HG02610 (cell line): ENCODE results near the gene SPHK2.
"Not testable (repeated sequence)": the region's sequence is repeated elsewhere in the genome, so short reads cannot be mapped to it uniquely, and the experiment has no call there.

Experiments used
- ATAC-seq: cut with Tn5 transposase; IDR thresholded peaks from one replicate; pipeline ENCODE4 v1.9.1; 2021; ENCODE audit warnings: mild to moderate bottlenecking, moderate library complexity; ENCODE audit not compliant: unreplicated experiment

Gene SPHK2

GRCh38 chr19:48656840-48657474, 37.7 kb downstream of the SPHK2 start:
- no peak for ATAC-seq

- ATAC-seq: not testable (repeated sequence)
Observed at GRCh38 chr19:48657828-48658227, 38.5 kb downstream of the SPHK2 start.

DNA sequence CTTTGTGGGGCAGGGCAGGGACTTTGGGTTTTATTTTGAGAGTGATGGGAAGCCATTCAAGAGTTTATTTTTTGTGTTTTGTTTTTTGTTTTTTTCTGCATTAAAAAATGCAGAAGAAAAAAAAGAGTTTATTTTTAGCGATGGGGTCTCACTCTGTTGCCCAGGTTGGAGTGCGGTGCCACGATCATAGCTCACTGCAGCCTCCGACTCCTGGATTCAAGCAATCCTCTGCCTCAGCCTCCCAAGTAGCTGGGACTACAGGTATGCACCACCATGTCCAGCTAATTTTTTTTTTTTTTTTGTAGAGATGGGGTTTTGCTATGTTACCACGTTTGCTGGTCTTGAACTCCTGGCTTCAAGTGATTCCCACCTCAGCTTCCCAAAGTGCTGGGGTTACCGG, 39.2 kb downstream of the SPHK2 start:
- no peak for ATAC-seq

- no peak for ATAC-seq
Observed at GRCh38 chr19:48659768-48660167, 40.5 kb downstream of the SPHK2 start.

DNA sequence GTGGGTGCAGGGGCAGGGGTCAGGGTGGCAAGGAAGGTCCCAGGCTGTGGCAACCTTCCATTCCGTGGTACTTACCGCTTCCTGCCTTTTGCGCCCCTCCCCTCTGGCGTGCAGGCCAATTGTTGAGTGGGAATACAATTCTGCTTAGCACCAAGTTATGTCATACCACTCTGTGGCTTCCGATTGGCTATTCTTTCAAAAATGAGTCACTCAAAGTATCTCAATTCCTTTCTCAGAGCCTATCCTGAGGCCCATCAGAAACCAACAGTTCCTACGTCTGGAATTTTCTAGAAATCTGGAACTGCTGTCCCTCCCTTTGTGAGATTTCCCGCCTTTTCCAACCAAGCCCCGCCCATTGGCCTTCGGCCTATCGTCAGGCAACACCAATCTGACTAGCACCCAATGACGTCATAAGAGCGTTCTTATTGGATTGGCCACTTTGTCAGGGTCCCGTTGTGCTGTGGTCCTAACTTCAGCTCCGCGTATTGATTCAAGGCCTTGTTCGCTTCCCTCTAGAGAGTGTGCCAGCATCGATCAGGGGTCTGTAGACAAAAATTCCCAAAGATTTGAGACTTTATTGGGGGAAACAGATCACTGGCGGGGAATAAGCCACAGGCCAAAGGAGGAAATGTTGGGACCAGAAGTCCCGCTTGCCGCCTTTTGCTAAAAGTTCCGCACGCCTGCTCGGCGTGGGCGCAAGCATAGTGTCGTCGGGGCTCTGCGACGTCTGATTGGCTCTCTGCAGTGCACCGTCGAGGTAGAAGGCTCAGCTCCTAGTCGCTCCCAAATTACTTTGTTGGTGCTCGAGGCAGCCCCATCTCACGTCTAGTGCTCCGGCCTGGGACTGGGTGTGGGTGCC, 41.8 kb downstream of the SPHK2 start:
- ATAC-seq: peak; percentile 76

GRCh38 chr19:48661711-48662090, 42.4 kb downstream of the SPHK2 start:
- no peak for ATAC-seq

- no peak for ATAC-seq
Observed at GRCh38 chr19:48663667-48664066, 44.4 kb downstream of the SPHK2 start.

GRCh38 chr19:48664476-48664875, 45.2 kb downstream of the SPHK2 start:
- ATAC-seq: no peak

DNA sequence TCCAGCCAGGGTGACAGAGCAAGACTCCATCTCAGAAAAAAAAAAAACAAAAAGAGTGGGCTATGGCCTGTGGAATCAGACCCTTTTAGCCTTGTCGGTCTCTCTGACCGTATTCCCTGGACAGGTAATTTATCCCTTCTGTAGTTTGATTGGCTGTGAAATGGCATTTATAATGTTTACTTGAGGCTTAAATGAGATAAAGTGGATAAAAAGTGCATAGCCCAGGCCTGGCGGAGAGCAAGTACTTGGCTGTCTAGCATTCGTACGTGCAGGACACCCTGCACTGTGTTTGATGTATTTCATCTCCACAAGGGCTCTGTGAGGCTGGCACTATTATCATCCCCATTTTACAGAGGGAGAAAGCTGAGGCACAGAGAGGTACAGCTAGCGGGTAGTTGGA, 46.5 kb downstream of the SPHK2 start:
- no peak for ATAC-seq

DNA sequence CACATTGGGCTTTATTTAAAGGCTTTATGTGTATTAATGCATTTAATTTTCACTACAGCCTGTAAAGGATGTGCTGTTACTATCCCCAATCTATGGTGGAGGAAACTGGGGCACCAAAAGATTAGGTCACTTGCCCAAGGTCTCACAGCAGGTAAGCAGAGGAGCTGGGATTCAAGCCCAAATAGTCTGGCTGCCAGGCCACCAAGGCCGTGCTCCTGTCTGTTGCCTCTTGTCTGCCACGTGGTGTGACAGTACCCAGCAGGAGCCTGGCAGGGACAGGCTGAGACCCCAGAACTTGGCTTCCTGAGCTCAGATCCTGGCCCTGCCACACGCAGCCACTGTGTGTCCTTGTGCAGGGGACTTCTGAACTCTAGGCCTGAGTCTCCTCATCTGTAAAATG, 49.0 kb downstream of the SPHK2 start:
- ATAC-seq: no peak

GRCh38 chr19:48668761-48669160, 49.5 kb downstream of the SPHK2 start:
- ATAC-seq: no peak

- no peak for ATAC-seq
Observed at GRCh38 chr19:48669903-48670668, 50.8 kb downstream of the SPHK2 start.

DNA sequence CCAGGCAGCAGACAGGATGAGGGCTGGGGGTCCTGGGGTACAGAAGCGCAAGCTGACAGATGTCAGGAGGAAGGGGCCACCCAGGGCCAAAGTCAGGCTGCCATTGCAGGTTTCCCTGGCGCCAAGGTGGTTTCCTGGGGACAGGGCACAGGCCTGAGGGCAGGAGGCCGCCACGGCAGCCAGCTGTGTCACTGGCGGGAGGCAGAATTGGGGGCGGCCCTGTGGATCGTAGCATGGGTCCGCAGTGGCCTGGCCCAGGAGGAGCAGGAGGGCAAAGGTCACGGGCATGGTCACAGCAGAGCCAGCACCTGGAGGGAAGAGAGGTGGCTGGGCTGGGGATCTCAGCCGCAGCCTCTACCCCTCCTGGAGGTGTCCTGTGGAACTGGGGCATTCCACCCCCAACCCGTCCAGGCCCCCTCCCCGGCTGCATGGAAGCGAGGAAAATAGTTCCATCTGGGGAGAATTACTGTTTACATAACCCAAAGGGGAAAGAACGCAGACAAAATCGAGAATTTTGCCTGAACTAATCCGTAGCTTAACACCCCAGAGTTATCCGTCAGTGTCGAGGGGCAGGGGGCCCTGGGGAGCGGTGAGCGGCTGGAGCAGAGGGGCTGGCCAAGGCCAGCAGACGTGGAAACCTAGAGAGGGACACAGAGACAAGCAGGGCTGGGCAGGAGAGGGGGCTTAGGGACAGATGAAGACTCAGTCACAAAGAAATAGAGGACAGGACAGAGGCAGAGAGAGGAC, 51.6 kb downstream of the SPHK2 start:
- no peak for ATAC-seq

GRCh38 chr19:48671446-48671995, 52.2 kb downstream of the SPHK2 start:
- no peak for ATAC-seq

DNA sequence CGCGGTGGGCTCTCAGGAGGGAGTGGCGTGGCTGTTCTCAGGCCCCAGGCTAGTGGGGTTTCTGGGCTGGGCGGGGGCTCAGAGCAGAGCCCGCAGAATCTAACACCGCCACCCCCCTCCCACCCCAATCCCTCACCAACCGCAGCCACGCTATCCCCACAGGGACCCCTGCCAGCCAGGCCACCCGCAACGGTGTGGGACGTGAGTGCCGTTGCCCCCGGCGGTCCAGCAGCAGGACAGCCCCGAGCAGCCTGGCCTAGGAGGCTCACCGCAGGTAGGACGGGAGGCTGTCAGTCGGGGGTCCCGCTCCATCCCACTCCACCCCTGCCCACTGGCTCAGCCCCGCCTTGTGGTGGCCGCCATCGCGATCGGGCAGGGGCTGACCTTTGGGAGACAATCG, 53.7 kb downstream of the SPHK2 start, which contains the start of gene NTN5:
Gene NTN5 (minus strand): TSS at position 24 of the 400 bp plus-strand sequence. CDS start 2,031 bp downstream, outside the sequence.
- no peak for ATAC-seq

DNA sequence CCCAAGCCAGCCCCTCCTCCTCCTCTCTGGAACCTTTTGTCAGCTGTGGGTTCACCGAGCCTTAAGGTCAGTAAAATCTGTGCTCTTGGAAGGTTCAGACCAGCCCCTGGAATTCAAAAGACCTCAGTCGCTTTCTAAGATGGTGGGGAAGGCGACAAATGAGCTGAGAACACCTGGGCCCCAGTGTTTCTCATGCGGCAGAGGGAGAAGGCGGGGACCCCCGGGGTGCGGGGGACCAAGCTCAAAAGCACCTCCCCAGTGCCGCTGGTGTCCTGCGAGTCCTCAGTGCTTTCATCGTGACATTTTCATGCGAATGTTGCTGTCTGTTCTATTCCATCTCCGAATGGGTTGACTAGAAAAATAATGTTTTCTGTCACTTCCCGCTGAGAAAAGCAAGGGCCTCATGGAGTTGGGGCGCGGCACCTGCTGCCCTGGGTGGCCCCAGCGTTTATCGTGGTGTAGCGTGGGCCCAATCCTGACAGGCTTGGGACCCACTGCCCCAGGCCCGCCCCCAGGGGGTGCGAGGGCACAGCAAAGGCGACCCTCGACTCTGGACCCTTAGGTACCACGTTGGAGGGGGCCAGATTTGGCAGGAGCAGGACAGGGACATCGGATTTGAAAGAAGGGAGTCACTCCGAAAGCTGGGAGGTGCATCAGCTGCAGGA, 54.3 kb downstream of the SPHK2 start:
- ATAC-seq: no peak

GRCh38 chr19:48674216-48674809, 55.0 kb downstream of the SPHK2 start:
- no peak for ATAC-seq

DNA sequence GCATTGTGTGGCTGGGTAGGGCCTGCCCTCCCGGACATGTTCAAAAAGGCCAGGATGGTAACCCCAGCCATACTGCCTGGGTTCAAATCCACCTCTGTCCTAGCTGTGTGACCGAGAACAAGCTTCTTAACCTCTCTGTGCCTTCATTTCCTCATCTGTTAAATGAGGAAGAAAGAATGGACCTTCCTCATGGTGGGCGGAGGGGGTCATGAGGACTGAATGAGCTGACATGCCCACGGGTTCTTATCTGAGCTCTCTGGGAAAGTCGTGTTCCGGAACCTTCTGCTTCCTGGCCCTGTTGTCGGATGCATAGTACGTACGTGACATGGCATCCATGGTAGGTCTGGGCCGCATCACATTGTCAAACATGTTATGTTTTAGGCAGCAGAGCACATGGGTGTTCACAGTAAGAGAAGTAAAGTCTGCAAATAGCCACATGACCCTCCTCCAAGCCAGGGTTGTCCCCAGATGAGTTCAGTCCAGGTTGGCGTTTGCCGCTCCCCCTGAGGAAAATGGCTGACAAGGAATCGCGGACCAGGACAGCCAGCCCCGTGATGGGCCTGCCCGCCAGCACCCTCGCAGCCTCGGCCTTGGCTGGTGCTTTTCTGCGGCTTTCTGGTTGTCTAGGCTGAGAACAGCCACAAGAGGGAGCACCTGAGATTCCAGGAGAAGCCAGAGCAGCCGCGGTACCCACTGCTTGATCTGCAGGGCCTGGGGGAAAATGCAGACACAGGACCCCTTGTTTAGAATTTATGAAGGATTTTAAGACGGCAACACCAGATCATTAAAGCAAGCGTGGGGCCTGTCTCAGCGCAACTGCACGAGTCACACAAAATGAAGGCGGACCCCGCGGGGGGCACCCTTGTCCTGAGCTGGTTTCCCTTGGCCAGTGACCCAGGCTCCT, 55.9 kb downstream of the SPHK2 start:
- no peak for ATAC-seq

- ATAC-seq: no peak
Observed at GRCh38 chr19:48676487-48676886, 57.2 kb downstream of the SPHK2 start.
